Gastroesophageal sphincter (tissue), 4 donors: Measurements from ENCODE around the gene MYO1G. TPM values are rescaled to one million over a fixed set of nuclear protein-coding genes. Genes with fewer than 3 reads are reported as not detected.

ENCODE experiments used
- ATAC-seq: fragments of 150-250 bp; one replicate; pipeline ENCODE4 v1.9.1; 2016; ENCODE audit warnings: mild to moderate bottlenecking, moderate library complexity
- H3K27ac ChIP-seq, 4 donors: fragments of 200-600 bp; sonication (generic) in 3 of 4; 1 replicate in 3 of 4; 2 replicates in 1 of 4; pipeline ENCODE4 v1.5.1; 2016 to 2019
- H3K27me3 ChIP-seq: fragments of 200-600 bp; sonication (generic); one replicate; pipeline ENCODE4 v1.5.1; 2019
- H3K36me3 ChIP-seq, 2 donors: fragments of 200-600 bp; sonication (generic); one replicate each; pipeline ENCODE4 v1.5.1; 2019; ENCODE audit warnings: control low read depth in 1 of 2
- H3K4me1 ChIP-seq, 3 donors: fragments of 200-600 bp; sonication (generic); 1 replicate in 2 of 3; 2 replicates in 1 of 3; pipeline ENCODE4 v1.5.1; 2016 to 2019; ENCODE audit warnings: control low read depth in 2 of 3
- H3K4me3 ChIP-seq, 2 donors: fragments of 200-600 bp; sonication (generic); one replicate each; pipeline ENCODE4 v1.5.1; 2019; ENCODE audit warnings: mild to moderate bottlenecking in 1 of 2, moderate library complexity in 1 of 2
- H3K9me3 ChIP-seq, 3 donors: fragments of 200-600 bp; sonication (generic); one replicate each; pipeline ENCODE4 v1.5.1; 2017 to 2019; ENCODE audit warnings: control low read depth in 2 of 3
- EP300 ChIP-seq: sonication (generic); formaldehyde crosslinking; IDR thresholded peaks from one replicate; pipeline ENCODE4 v1.6.1; 2017; ENCODE audit warnings: antibody characterized with exemption, mild to moderate bottlenecking
- POLR2A ChIP-seq, 2 donors: fragments of 450-650 bp; IDR thresholded peaks; one replicate each; pipeline ENCODE4 v1.6.1; 2017; ENCODE audit warnings: antibody characterized with exemption in 2 of 2, mild to moderate bottlenecking in 2 of 2, moderate library complexity in 1 of 2
- POLR2AphosphoS5 ChIP-seq: sonication (generic); formaldehyde crosslinking; IDR thresholded peaks from one replicate; pipeline ENCODE4 v1.6.1; 2017; ENCODE audit warnings: antibody characterized with exemption
- WGBS, 2 donors: methylation state at CpG; one replicate each; pipeline ENCODE4 v1.1.5; 2018; ENCODE audit warnings: low coverage in 1 of 2; 5-methylcytosine and 5-hydroxymethylcytosine counted together
- total RNA-seq, 4 donors: library from RNA; depleted of rRNA; stranded (reverse); fragments of >200 nt; gene quantifications; one replicate each; pipeline ENCODE4 v1.1.0, GENCODE V29; 2016
- TF ChIP-seq, protein P1 (sequence below), 4 experiments: fragments of 200-600 bp in 2 of 4; fragments of 450-650 bp in 2 of 4; sonication (generic) in 1 of 4; IDR thresholded peaks; one replicate each; pipeline ENCODE4 v1.5.1; 2017 to 2019; ENCODE audit warnings: antibody characterized with exemption in 4 of 4, mild to moderate bottlenecking in 2 of 4, moderate library complexity in 2 of 4

MYO1G gene
- total RNA-seq, 4 donors from 2014 or later: 1.4 to 3.6 (median 2.0) TPM

DNA sequence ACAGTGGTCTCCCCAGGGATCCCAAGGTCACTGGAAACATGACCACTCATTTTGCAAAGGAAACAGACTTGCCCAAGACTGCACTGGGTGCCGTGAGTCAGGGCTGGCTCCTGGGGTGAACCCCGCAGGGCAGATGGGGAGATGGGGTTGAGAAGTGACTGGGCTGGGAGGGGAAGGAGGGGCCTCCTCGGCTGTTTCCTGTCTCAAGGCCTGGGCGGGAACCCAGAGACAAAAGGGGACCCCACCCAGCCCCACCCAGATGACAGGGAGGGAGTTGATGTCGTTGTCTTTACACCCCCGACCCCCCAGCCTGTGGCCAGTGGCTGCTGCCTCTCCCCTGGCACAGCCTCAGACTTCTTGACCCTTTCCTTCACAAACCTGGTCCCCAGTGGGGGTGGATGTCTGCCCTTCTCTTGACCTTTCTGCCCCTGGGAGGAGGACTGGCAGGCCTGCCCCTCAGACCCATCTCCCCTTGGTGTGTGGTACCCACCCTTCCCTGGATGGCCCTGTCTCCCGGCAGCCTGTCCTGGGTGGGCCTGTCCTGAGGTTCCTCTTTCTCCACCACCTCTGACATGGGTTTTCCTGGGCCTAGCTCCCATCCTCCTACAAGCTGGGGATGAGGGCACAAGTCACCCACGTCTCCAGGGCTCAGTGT is 1.4 kb downstream of the MYO1G start:
- WGBS, 2 donors: 80% methylated on average over 3 of the region's 8 CpGs; no CpG with 5 or more reads in 1 of the 2 donors
- no peaks in the 10 kb centered on the region for H3K27me3 ChIP-seq
- no peak for ATAC-seq
- H3K4me3 ChIP-seq: peak overlapping the region in 1 of 2 donors; percentile 4
- H3K4me1 ChIP-seq: peaks cover 0 to 31% (median 6%) of the 10 kb centered on the region in 3 donors
- no peaks in the 10 kb centered on the region for H3K9me3 ChIP-seq
- TF ChIP-seq POLR2A (IDR thresholded peaks at IDR 0.05): no peak
- no peak for TF ChIP-seq POLR2AphosphoS5
- no peak for TF ChIP-seq EP300
- TF ChIP-seq, protein P1, sequence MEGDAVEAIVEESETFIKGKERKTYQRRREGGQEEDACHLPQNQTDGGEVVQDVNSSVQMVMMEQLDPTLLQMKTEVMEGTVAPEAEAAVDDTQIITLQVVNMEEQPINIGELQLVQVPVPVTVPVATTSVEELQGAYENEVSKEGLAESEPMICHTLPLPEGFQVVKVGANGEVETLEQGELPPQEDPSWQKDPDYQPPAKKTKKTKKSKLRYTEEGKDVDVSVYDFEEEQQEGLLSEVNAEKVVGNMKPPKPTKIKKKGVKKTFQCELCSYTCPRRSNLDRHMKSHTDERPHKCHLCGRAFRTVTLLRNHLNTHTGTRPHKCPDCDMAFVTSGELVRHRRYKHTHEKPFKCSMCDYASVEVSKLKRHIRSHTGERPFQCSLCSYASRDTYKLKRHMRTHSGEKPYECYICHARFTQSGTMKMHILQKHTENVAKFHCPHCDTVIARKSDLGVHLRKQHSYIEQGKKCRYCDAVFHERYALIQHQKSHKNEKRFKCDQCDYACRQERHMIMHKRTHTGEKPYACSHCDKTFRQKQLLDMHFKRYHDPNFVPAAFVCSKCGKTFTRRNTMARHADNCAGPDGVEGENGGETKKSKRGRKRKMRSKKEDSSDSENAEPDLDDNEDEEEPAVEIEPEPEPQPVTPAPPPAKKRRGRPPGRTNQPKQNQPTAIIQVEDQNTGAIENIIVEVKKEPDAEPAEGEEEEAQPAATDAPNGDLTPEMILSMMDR (IDR thresholded peaks at IDR 0.05): no peak
- peak overlapping the region in 1 of 4 donors; percentile 42 for H3K27ac ChIP-seq
- H3K36me3 ChIP-seq: peaks cover 0 to 31% of the 10 kb centered on the region in 2 donors

DNA sequence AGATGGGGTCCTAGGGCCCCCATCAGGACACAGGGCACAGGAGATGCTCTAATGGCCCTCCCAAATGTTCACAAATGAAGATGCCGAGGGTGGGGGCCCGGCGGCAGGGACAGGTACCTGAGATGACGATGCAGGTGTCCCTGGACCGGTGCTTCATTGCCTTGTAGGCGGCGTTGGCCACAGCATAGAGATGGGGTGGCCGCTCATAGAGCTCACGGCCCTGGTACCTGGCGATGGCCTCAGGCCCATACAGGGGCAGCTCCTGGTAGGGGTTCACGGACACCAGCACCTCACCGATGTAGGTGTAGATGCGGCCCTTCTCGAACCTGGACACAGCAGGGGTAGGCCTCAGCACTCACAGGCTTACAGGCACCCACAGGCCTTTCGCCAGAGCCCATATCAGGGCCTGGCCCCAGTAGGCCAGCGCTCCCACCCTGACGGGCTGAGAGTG is 2.0 kb downstream of the MYO1G start:
- H3K4me3 ChIP-seq: no peak overlapping the region
- peaks cover 0 to 24% of the 10 kb centered on the region in 2 donors for H3K36me3 ChIP-seq
- TF ChIP-seq EP300 (no peak), POLR2AphosphoS5 (no peak), POLR2A (IDR thresholded peaks at IDR 0.05) (no peak)
- TF ChIP-seq, protein P1 (IDR thresholded peaks at IDR 0.05): no peak
- ATAC-seq: no peak
- H3K27me3 ChIP-seq: no peaks in the 10 kb centered on the region
- H3K27ac ChIP-seq: no peak overlapping the region
- H3K9me3 ChIP-seq: no peaks in the 10 kb centered on the region
- H3K4me1 ChIP-seq: peaks cover 0 to 31% (median 6%) of the 10 kb centered on the region in 3 donors
- 100% methylated on average over 3 of the region's 17 CpGs; no CpG with 5 or more reads in 1 of the 2 donors for WGBS, 2 donors

DNA sequence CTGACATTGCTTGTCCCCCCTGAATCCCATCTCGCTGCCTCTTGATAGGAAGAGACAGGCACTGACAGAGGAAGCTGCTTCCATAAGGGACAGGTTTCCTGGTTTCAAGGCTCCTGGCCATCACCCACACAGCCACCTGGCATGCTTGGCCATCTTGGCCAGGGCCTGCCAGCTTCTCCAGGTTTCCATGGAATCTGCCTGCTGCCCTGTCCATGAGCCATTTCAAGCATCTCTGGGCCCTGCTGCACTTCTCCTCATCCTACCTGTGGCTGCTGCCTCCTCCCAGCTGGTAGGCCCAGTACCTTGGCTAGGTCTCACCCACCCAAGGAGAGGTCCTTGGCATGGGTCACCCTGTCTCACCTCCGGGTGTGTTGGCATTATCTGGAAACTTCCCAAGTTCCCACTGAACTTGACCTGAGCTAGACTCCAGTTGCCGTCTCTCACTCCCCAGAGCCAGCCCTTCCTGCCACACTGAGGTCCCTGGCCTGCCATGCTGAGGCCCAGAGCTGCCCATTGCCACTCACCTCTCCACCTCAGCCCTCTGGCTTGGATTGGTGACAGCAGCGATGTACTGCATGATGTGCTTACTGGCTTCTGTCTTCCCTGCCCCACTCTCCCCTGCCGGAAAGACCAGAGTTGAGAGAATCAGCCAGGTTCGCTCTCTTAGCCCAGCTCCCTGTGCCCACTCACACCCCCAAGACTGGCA is 2.6 kb downstream of the MYO1G start:
- H3K36me3 ChIP-seq: peaks cover 0 to 18% of the 10 kb centered on the region in 2 donors
- H3K27me3 ChIP-seq: no peaks in the 10 kb centered on the region
- no peak for TF ChIP-seq POLR2A (IDR thresholded peaks at IDR 0.05)
- no peak for TF ChIP-seq POLR2AphosphoS5
- TF ChIP-seq EP300: no peak
- TF ChIP-seq, protein P1 (IDR thresholded peaks at IDR 0.05): no peak
- H3K4me1 ChIP-seq: peaks cover 0 to 28% (median 6%) of the 10 kb centered on the region in 3 donors
- 86 to 100% methylated on average over 1 to 3 of the region's 6 CpGs for WGBS, 2 donors
- no peak overlapping the region for H3K27ac ChIP-seq
- H3K9me3 ChIP-seq: no peaks in the 10 kb centered on the region
- no peak for ATAC-seq
- H3K4me3 ChIP-seq: no peak overlapping the region

DNA sequence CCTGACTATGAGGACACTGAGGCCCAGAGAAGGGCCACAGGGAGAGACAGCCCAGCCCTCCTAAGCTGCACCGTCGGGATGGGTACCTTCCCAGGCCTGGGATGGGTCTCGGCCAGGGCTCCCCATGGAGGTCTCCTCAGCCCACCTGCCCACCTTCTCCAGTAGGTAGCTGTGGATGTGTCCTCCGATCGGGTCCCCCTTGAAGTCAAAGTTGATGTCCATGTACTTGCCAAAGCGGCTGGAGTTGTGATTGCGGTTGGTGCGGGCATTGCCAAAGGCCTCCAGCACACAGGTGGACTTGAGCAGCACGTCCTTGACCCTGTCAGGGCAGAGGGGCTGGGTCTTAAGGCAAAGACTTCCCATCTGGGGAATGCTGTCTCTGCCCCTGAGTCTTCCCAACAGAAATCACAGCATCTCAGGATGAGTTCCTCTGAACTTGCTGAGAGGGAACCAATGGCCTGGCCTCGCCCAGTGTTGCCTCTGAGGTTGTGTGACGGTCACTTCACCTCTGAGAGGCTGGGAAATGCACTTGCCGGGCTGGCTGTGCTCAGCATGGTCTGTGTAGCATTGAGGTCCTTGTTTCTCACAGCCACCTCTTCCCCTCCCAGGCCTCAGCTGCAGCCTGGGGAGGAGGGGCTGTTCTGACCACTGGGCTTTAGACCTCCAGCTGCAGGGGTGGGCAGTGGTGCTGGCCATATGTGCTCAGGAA is 3.3 kb downstream of the MYO1G start:
- peaks cover 0 to 11% of the 10 kb centered on the region in 2 donors for H3K36me3 ChIP-seq
- H3K27ac ChIP-seq: no peak overlapping the region
- H3K27me3 ChIP-seq: no peaks in the 10 kb centered on the region
- no peak for TF ChIP-seq EP300
- TF ChIP-seq, protein P1 (IDR thresholded peaks at IDR 0.05): no peak
- H3K9me3 ChIP-seq: no peaks in the 10 kb centered on the region
- WGBS, 2 donors: no CpG with 5 or more reads among the region's 12 CpGs
- H3K4me1 ChIP-seq: peaks cover 0 to 23% (median 6%) of the 10 kb centered on the region in 3 donors
- no peak for ATAC-seq
- H3K4me3 ChIP-seq: no peak overlapping the region
